ENCODE measurements around the gene AMPD3. TPM values are rescaled to one million over a fixed set of nuclear protein-coding genes. Genes with fewer than 3 reads are reported as not detected.

Gene AMPD3
- total RNA-seq, result 10 to 100 TPM; 12.0 to 15.0 TPM
- long read RNA-seq, partial matches to known transcripts, result 7 of 10 reads
- long read RNA-seq, other reads (novel, unspliced or antisense), result 3 of 10 reads

- intact Hi-C loops (cut with DNase I, micrococcal nuclease), result no loop called here
- no peak for DNase-seq
Measured at GRCh38 chr11:10454878-10455631, at the start of gene AMPD3. TSS of gene AMPD3 (plus strand) at chr11:10455264. CDS start at chr11:10461520, 6,256 bp downstream.

GRCh38 chr11:10405865-10406592, 49.0 kb upstream of the AMPD3 start:
- ATAC-seq, result peak; percentile 91
- intact Hi-C loops (cut with DNase I, micrococcal nuclease), result loop anchor here in 1 of 2 donors (5.0 kb wide), 1 partner anchor 331 kb away; no protein-coding TSS in a partner anchor
- DNase-seq, result peak; percentile 37 to 70

More at GRCh38 chr11:10454878-10455631, at the start of gene AMPD3:
- no peak for ATAC-seq

GRCh38 chr11:10407055-10407454, 48.0 kb upstream of the AMPD3 start:
- DNase-seq, result no peak
- no peak for ATAC-seq
- intact Hi-C loops (cut with DNase I, micrococcal nuclease), result loop anchor here in 1 of 2 donors (5.0 kb wide), 1 partner anchor 330 kb away; no protein-coding TSS in a partner anchor

GRCh38 chr11:10407749-10408685, 47.0 kb upstream of the AMPD3 start:
- DNase-seq, result no peak
- intact Hi-C loops (cut with DNase I, micrococcal nuclease), result loop anchor here in 1 of 2 donors (5.0 kb wide), 1 partner anchor 329 kb away; no protein-coding TSS in a partner anchor
- ATAC-seq, result no peak

GRCh38 chr11:10409207-10409661, 45.8 kb upstream of the AMPD3 start:
- no peak for DNase-seq
- ATAC-seq, result no peak
- intact Hi-C loops (cut with DNase I, micrococcal nuclease), result loop anchor here in 1 of 2 donors (5.0 kb wide), 1 partner anchor 328 kb away; no protein-coding TSS in a partner anchor

GRCh38 chr11:10410106-10410843, 44.8 kb upstream of the AMPD3 start:
- ATAC-seq, result no peak
- intact Hi-C loops (cut with DNase I, micrococcal nuclease), result loop anchor here in 1 of 2 donors (10.0 kb wide), 1 partner anchor 325 kb away; no protein-coding TSS in a partner anchor
- DNase-seq, result no peak

- DNase-seq, result no peak
- intact Hi-C loops (cut with DNase I, micrococcal nuclease), result loop anchor here in 1 of 2 donors (10.0 kb wide), 1 partner anchor 324 kb away; no protein-coding TSS in a partner anchor
- ATAC-seq, result no peak
Measured at GRCh38 chr11:10410844-10411200, 44.2 kb upstream of the AMPD3 start.

- DNase-seq, result no peak
- intact Hi-C loops (cut with DNase I, micrococcal nuclease), result loop anchor here in 1 of 2 donors (10.0 kb wide), 1 partner anchor 323 kb away; no protein-coding TSS in a partner anchor
- no peak for ATAC-seq
Measured at GRCh38 chr11:10412266-10412665, 42.8 kb upstream of the AMPD3 start.

GRCh38 chr11:10413268-10413667, 41.8 kb upstream of the AMPD3 start:
- intact Hi-C loops (cut with DNase I, micrococcal nuclease), result loop anchor here in 1 of 2 donors (10.0 kb wide), 1 partner anchor 322 kb away; no protein-coding TSS in a partner anchor
- ATAC-seq (peak; percentile 95), DNase-seq (peak; percentile 39 to 59)

- DNase-seq (no peak), ATAC-seq (no peak)
- intact Hi-C loops (cut with DNase I, micrococcal nuclease), result loop anchor here in 1 of 2 donors (10.0 kb wide), 1 partner anchor 321 kb away; no protein-coding TSS in a partner anchor
Measured at GRCh38 chr11:10414181-10414580, 40.9 kb upstream of the AMPD3 start.

- DNase-seq, result peak; percentile 31 to 45
- ATAC-seq, result no peak
- intact Hi-C loops (cut with DNase I, micrococcal nuclease), result loop anchor here in 1 of 2 donors (10.0 kb wide), 1 partner anchor 320 kb away; no protein-coding TSS in a partner anchor
Measured at GRCh38 chr11:10414659-10415058, 40.4 kb upstream of the AMPD3 start.

GRCh38 chr11:10415817-10416392, 39.2 kb upstream of the AMPD3 start:
- ATAC-seq, result no peak
- intact Hi-C loops (cut with DNase I, micrococcal nuclease), result loop anchor here in 1 of 2 donors (10.0 kb wide), 1 partner anchor 319 kb away; no protein-coding TSS in a partner anchor
- no peak for DNase-seq

GRCh38 chr11:10418259-10418949, 36.7 kb upstream of the AMPD3 start:
- intact Hi-C loops (cut with DNase I, micrococcal nuclease), result loop anchor here in 1 of 2 donors (10.0 kb wide), 1 partner anchor 316 kb away; no protein-coding TSS in a partner anchor

GRCh38 chr11:10418950-10419310, 36.1 kb upstream of the AMPD3 start:
- intact Hi-C loops (cut with DNase I, micrococcal nuclease), result loop anchor here in 1 of 2 donors (10.0 kb wide), 1 partner anchor 316 kb away; no protein-coding TSS in a partner anchor
- DNase-seq (no peak), ATAC-seq (no peak)

More at GRCh38 chr11:10418259-10418949, 36.7 kb upstream of the AMPD3 start:
- DNase-seq (no peak), ATAC-seq (no peak)

- ATAC-seq (no peak), DNase-seq (no peak)
- intact Hi-C loops (cut with DNase I, micrococcal nuclease), result no loop called here
Measured at GRCh38 chr11:10426475-10426874, 28.6 kb upstream of the AMPD3 start.

- DNase-seq (no peak), ATAC-seq (no peak)
- intact Hi-C loops (cut with DNase I, micrococcal nuclease), result no loop called here
Measured at GRCh38 chr11:10428453-10428852, 26.6 kb upstream of the AMPD3 start.
